ENCODE measurements around the gene CREB5.

- TF ChIP-seq CTCF (IDR thresholded peaks at IDR 0.05) (no peak), POLR2A (IDR thresholded peaks at IDR 0.05) (no peak)
Observed at GRCh38 chr7:28753613-28754012, 341.3 kb downstream of the CREB5 start.
